ENCODE data around the gene AKR1D1.

DNA sequence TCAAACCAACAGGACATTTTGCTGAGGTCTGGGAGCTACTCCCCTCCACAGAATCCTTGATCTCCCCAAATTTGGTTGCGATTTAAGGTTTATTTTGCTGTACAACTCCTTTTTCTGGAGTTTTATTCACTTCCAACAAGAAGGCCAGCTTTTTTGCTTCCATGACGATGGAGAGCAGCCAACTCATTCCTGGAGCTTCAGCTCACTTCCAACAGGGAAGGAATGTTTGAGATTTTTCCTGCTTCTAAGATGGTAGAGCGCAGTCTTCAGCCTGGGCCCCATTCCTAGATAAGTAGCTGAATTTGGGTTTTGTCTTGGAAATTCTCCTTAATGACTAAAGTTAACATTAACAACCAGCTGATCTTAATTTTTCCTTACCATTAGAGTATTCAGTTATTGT is 43.5 kb upstream of the AKR1D1 start:
- TF ChIP-seq, protein P1, sequence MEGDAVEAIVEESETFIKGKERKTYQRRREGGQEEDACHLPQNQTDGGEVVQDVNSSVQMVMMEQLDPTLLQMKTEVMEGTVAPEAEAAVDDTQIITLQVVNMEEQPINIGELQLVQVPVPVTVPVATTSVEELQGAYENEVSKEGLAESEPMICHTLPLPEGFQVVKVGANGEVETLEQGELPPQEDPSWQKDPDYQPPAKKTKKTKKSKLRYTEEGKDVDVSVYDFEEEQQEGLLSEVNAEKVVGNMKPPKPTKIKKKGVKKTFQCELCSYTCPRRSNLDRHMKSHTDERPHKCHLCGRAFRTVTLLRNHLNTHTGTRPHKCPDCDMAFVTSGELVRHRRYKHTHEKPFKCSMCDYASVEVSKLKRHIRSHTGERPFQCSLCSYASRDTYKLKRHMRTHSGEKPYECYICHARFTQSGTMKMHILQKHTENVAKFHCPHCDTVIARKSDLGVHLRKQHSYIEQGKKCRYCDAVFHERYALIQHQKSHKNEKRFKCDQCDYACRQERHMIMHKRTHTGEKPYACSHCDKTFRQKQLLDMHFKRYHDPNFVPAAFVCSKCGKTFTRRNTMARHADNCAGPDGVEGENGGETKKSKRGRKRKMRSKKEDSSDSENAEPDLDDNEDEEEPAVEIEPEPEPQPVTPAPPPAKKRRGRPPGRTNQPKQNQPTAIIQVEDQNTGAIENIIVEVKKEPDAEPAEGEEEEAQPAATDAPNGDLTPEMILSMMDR (IDR thresholded peaks at IDR 0.05) = no peak
- TF ChIP-seq EZH2 (IDR thresholded peaks at IDR 0.05) (no peak), EZH2phosphoT487 (IDR thresholded peaks at IDR 0.05) (no peak)

Measured in neural progenitor cell (in vitro differentiated cells).